Stimulated activated CD4-positive, alpha-beta T cell treated with anti-CD3 and anti-CD28 coated beads, Interleukin-1b, Interleukin-23, amount 100 ng/mL, for 48 hours (primary cell): Measurements from ENCODE around the gene MNT.

ENCODE experiments used
- DNase-seq: peaks from one replicate; pipeline ENCODE4 v3.0.0-alpha.2; 2020

The MNT gene

GRCh38 chr17:2414446-2415064, 13.7 kb upstream of the MNT start:
- no peak for DNase-seq

- no peak for DNase-seq
These were observed 11.7 kb upstream of the MNT start for GRCh38 chr17:2412561-2413021.

- DNase-seq: no peak
These were observed 10.1 kb upstream of the MNT start for GRCh38 chr17:2410951-2411350.

- DNase-seq: no peak
These were observed 6.3 kb upstream of the MNT start for GRCh38 chr17:2406903-2407790.

- DNase-seq: no peak
These were observed 5.5 kb upstream of the MNT start for GRCh38 chr17:2406271-2406902.

GRCh38 chr17:2405247-2405926, 4.5 kb upstream of the MNT start:
- no peak for DNase-seq

GRCh38 chr17:2403044-2403443, 2.2 kb upstream of the MNT start:
- DNase-seq: no peak

GRCh38 chr17:2402544-2402943, 1.7 kb upstream of the MNT start:
- DNase-seq: no peak

- DNase-seq: peak; percentile 99
These were observed 764 bp upstream of the MNT start for GRCh38 chr17:2401426-2402221.

GRCh38 chr17:2400474-2400866, 390 bp downstream of the MNT start:
- DNase-seq: peak; percentile 70

GRCh38 chr17:2399572-2400473, 1.0 kb downstream of the MNT start:
- DNase-seq: peak; percentile 92

- peak; percentile 57 for DNase-seq
These were observed 1.9 kb downstream of the MNT start for GRCh38 chr17:2398655-2399571.

- DNase-seq: no peak
These were observed 2.7 kb downstream of the MNT start for GRCh38 chr17:2398182-2398581.

- no peak for DNase-seq
These were observed 3.4 kb downstream of the MNT start for GRCh38 chr17:2397247-2398171.

- peak; percentile 63 for DNase-seq
These were observed 4.2 kb downstream of the MNT start for GRCh38 chr17:2396568-2397246.

- DNase-seq: no peak
These were observed 4.7 kb downstream of the MNT start for GRCh38 chr17:2396192-2396567.

GRCh38 chr17:2395258-2396181, 5.3 kb downstream of the MNT start:
- DNase-seq: no peak
